Measurements from ENCODE around the gene PAPPA2. TPM values are rescaled to one million over a fixed set of nuclear protein-coding genes. Genes with fewer than 3 reads are reported as not detected.

PAPPA2 gene
- polyA plus RNA-seq, 4 donors, result 2.2 to 77.1 (median 53.6) TPM

DNA sequence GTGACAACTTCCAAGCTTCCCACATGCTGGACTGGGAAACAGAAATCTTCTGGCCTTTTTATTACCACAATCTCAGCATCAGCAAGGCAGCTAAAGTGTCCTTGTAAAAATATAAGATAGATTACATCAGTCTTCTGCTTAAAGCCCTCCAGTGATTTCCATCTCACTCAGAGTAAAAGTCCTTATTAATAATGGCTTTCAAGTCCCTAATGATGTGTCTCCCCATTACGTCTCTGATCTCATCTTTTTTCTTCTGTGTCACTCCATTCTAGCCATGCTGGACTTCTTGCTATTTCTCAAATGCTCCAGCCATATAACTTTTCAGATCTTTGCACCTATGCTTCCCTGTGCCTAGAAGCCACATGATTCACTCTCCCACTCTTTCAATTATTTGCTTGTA, 22.1 kb downstream of the PAPPA2 start:
- DNase-seq (ENCODE audit: low read depth in 4 of 4, low spot score in 3 of 4), result no peak

DNA sequence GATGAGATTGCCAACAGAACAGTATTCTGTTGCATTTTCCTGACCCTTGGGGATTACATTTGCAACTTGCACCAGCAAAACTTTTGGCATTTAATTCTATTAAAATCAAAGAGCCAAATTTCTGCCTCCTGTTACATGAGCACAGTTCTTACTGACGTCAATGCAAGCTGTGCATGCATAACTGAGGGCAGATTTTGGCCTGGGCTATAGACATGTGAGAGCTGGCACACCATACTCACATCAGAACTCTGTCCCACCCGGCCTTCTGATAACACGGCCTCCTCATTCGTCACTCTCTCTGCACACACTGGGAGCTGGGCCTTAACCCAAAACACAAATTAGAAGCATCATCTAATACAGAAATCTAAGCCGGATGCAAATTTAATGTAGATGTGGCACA, 31.5 kb downstream of the PAPPA2 start:
- DNase-seq (ENCODE audit: low read depth in 4 of 4, low spot score in 3 of 4), result no peak

DNA sequence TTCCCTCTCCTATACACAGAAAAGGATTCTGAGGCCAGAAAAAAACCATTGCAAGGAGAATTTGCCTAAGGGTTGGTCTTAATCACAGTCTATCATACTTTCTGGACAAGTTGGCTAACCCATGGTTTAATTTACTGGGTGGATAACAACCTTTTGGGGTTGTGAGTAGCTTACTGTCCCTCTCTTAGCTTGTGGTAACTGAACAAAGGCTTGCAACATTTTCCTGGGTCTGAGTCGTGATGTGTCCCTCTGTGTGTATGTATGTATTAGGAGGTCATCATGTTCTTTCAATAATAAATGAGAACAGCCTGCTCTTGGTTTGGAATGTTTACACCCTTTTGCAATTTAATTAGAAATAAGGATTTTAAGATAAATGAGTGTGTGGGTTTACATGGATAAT, 36.7 kb downstream of the PAPPA2 start:
- no peak for DNase-seq (ENCODE audit: low read depth in 4 of 4, low spot score in 3 of 4)

- no peak for DNase-seq (ENCODE audit: low read depth in 4 of 4, low spot score in 3 of 4)
Measured at GRCh38 chr1:176501599-176501998, 38.6 kb downstream of the PAPPA2 start.

GRCh38 chr1:176504848-176505553, 42.0 kb downstream of the PAPPA2 start:
- no peak for DNase-seq (ENCODE audit: low read depth in 4 of 4, low spot score in 3 of 4)

DNA sequence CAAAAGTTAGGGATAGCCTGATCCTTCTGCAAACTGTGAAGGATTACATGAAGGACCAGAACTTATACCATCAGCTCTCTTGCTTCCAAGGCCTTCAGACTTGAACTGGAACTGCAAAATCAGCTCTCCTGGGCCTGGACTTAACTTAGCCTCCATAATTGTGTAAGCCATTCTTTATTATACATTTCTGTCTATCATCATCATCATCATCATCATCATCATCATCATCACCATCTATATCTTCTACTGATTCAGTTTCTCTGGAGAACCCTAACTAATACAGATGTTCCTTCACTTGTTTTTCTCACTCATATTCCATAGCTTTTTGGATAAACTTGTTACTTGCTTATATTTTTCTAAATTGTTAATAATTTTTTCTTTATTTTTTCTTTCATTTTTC, 50.0 kb downstream of the PAPPA2 start:
- DNase-seq (ENCODE audit: low read depth in 4 of 4, low spot score in 3 of 4), result no peak

GRCh38 chr1:176515310-176515709, 52.3 kb downstream of the PAPPA2 start:
- no peak for DNase-seq (ENCODE audit: low read depth in 4 of 4, low spot score in 3 of 4)

GRCh38 chr1:176517484-176517883, 54.5 kb downstream of the PAPPA2 start:
- DNase-seq (ENCODE audit: low read depth in 4 of 4, low spot score in 3 of 4), result no peak

DNA sequence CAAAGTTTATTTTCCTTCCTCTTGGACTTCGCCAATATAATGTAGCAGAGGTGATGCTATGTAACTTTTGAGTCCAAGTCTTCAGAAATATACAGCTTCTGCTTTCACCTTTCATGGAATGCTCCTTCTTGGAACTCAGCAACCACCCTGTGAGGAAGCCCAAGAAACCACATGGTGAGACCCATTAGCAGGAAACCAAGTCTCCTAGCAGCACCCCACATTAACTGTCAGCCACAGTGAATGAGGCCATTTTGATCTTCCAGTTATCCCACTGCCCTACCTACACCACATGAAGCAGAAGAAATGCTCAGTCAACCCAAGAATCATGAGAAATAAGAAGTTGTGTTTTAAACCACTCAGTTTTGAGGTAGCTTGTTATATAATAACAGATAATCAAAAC, 58.2 kb downstream of the PAPPA2 start:
- DNase-seq (ENCODE audit: low read depth in 4 of 4, low spot score in 3 of 4), result no peak

GRCh38 chr1:176522310-176522845, 59.4 kb downstream of the PAPPA2 start:
- DNase-seq (ENCODE audit: low read depth in 4 of 4, low spot score in 3 of 4), result no peak

DNA sequence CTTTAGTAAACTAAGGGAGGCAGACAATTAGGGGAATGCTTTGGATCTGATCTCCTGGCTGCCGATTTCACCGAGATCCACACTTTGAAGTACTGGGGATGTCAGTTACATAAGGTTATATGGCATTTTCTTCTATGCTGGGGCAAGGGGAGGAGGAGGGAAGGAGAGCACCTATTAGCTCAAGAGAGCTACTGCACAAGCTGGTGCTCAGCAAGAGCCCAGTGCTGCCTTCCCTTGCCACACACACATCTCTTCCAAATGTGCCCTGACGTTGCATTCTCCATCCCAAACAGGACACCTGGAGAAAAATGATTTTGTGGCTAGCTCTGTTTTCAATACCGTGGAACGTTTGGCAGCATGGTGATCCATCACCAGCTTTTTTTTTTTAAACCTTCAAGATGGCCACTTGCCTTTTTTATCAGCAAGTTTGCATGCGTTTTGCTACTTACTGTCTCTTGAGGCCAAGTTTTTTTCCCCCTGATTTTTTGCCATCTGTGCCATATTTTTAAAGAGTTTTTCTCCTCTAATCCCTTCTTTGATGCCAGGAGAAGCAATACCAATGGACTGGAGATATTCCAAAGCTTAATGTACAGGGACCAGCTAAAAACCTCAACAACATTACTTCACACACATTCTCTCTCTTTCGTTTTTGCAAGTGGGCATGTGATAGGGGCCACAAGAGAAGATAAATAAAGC, 66.6 kb downstream of the PAPPA2 start:
- DNase-seq (ENCODE audit: low read depth in 4 of 4, low spot score in 3 of 4), result no peak

GRCh38 chr1:176531036-176531435, 68.1 kb downstream of the PAPPA2 start:
- DNase-seq (ENCODE audit: low read depth in 4 of 4, low spot score in 3 of 4), result no peak

DNA sequence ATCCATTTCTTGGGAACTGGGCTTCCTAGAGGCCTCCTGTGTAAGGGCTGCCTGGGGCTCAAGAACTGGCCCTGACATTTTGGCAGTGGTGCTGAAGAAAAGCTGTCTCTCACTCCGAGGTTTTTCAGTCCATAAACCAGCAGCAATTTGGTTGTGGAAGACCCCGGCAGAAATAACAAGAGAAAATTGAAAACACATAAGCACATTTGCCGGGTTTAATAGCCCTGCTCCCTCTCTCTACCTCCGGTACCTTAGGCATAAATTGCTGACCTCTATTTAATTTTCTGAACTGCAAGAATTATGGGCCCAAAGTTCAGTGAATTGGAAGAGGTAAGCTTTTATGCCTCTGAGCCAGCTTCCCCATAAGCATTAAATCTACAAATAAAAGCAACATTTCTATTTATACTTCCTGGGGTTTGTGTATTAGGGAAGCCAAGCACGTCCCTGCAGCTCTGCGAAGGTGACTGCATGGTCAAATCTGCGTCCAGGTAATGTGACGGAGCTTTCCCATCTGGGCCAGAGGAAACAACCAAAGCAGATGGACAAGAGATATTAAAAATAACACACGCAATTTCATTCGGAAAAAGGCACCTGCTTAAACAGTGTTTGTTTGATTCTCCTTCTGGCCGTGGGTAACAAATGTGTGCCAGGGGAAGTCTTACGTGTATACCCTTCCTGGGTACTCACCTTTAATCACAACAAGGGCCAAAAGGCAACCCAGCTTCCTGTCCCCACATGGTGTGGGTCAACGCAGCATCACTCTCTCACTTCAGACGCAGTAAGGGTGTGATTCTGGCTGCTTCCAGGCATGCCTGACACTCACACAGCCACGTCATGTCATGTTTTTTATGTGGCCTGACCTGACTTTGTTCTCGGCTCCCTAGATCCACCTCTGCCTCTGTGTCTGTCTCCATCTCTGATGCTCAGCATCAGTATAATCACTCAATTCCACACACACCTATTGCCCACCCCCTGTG, 69.2 kb downstream of the PAPPA2 start:
- no peak for DNase-seq (ENCODE audit: low read depth in 4 of 4, low spot score in 3 of 4)

DNA sequence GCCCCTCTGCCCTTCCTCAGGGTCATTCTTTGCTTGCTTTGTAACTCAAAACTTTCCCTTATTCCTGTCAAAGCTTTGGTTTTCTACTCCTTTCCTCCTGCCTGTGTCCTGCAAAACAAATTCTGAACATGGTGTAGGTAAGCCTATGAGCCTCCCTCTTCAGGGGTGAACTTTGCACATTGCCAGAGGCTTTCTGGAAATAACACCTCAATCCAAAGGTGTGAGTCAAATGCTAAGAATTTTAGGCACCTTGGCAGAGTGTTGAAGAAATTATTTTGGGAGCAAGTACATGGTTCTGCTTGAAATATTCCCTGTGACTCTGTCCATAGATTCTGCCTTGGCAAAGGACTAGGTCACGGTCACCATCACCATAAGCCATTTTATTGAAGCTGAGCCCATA, 70.0 kb downstream of the PAPPA2 start:
- DNase-seq (ENCODE audit: low read depth in 4 of 4, low spot score in 3 of 4), result no peak

DNA sequence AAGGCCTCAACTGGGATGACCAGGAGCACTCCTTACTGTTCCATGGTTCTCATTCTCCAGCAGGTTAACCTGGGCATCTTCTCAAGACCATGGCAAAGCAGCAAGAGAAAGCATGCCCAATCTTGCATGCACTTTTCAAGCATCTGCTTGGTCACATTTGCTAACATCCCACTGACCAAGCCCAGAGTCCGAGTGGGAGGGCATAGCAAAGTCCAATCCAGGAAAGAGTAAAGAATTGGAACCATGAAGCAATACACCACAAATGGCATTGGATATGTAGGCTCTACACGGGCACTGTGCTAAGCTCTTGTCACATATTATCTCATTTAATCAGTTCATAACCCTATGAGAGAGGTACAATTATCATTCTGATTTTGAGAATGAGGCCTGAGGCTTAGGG, 73.6 kb downstream of the PAPPA2 start:
- DNase-seq (ENCODE audit: low read depth in 4 of 4, low spot score in 3 of 4), result no peak

GRCh38 chr1:176539018-176539417, 76.0 kb downstream of the PAPPA2 start:
- no peak for DNase-seq (ENCODE audit: low read depth in 4 of 4, low spot score in 3 of 4)

GRCh38 chr1:176540428-176540827, 77.5 kb downstream of the PAPPA2 start:
- DNase-seq (ENCODE audit: low read depth in 4 of 4, low spot score in 3 of 4), result no peak

DNA sequence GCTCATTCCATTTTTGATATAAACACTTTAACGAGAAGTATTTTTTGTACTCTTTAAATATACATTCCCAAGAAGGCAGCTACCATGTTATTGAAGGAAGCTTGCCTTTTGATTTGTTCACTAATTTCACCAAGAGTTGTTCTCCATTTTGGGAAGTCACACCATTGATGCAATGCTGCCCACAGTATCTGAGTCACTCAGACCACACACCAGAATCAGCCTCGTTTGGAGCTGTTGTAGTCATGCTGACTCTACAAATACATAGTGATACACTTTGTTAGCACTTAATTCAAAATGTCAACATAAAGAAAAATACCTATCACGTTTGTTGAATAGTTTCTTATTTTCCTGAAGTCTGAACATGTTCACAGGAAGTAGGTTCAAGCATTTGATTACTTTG, 78.7 kb downstream of the PAPPA2 start:
- no peak for DNase-seq (ENCODE audit: low read depth in 4 of 4, low spot score in 3 of 4)

- no peak for DNase-seq (ENCODE audit: low read depth in 4 of 4, low spot score in 3 of 4)
Measured at GRCh38 chr1:176542352-176542751, 79.4 kb downstream of the PAPPA2 start.

- DNase-seq (ENCODE audit: low read depth in 4 of 4, low spot score in 3 of 4), result no peak
Measured at GRCh38 chr1:176543360-176544129, 80.6 kb downstream of the PAPPA2 start.
